K562 (cell line): ENCODE data around the gene MTF1. TPM values are rescaled to one million over a fixed set of nuclear protein-coding genes. Genes with fewer than 3 reads are reported as not detected.

Experiments used
- CBFA2T3 ChIP-seq: fragments of 450-650 bp; IDR thresholded peaks from 2 replicates; pipeline ENCODE4 v1.6.1; 2017
- CEBPB ChIP-seq: fragments of 450-650 bp; IDR thresholded peaks from 2 replicates; pipeline ENCODE4 v1.6.1; 2016; ENCODE audit warnings: missing genetic modification characterization, missing compliant biosample characterization
- JUND ChIP-seq, 2 experiments: IDR thresholded peaks; 2 replicates in 1 of 2; 3 replicates in 1 of 2; pipeline ENCODE4 v1.6.1; 2011; ENCODE audit warnings: borderline replicate concordance in 2 of 2, low read depth in 2 of 2, low read length in 2 of 2, improper control_type of control experiment in 1 of 2, missing biosample characterization in 1 of 2, missing genetic modification characterization in 1 of 2, missing genetic modification reagents in 1 of 2
- NCOA2 ChIP-seq, 2 experiments: fragments of 450-650 bp; IDR thresholded peaks; 2 replicates each; pipeline ENCODE4 v1.6.1; 2018; ENCODE audit warnings: mild to moderate bottlenecking in 2 of 2, moderate library complexity in 1 of 2; ENCODE audit not compliant: partially characterized antibody in 2 of 2
- PHB2 ChIP-seq: fragments of 450-650 bp; IDR thresholded peaks from 2 replicates; pipeline ENCODE4 v1.6.1; 2017; ENCODE audit warnings: low read depth
- PHF21A ChIP-seq: fragments of 450-650 bp; IDR thresholded peaks from 2 replicates; pipeline ENCODE4 v1.6.1; 2017; ENCODE audit warnings: low read depth, borderline replicate concordance
- SAP30 ChIP-seq: fragments of 200-600 bp; sonication (generic); IDR thresholded peaks from 2 replicates; pipeline ENCODE4 v1.6.1; 2012; ENCODE audit warnings: borderline replicate concordance, low read depth, mild to moderate bottlenecking, moderate library complexity, low read length, control low read depth, inconsistent platforms; ENCODE audit not compliant: insufficient read depth, poor library complexity, severe bottlenecking
- SMARCA4 ChIP-seq: fragments of 450-650 bp; IDR thresholded peaks from 2 replicates; pipeline ENCODE4 v1.6.1; 2016
- ZNF324 ChIP-seq: fragments of 250-450 bp; sonication (Bioruptor Pico); IDR thresholded peaks from 2 replicates; pipeline ENCODE4 v1.4.0; 2020; ENCODE audit warnings: mild to moderate bottlenecking
- ZNF436 ChIP-seq: fragments of 250-450, 450-650 bp; sonication (Bioruptor Pico); formaldehyde crosslinking; IDR thresholded peaks from 2 replicates; pipeline ENCODE4 v1.7.0; 2020; ENCODE audit warnings: mild to moderate bottlenecking
- polyA plus RNA-seq, 8 experiments: library from polyadenylated mRNA; depleted of rRNA in 4 of 8; stranded (reverse) in 5 of 8; unstranded in 3 of 8; fragments of >200 nt; fragmentation: Nextera tagmentation in 2 of 8; fragmentation: Illumina TruSeq in 1 of 8; extraction: Ambion mirVana in 2 of 8; extraction: Trizol in 1 of 8; gene quantifications; 2 replicates each; pipeline versions ENCODE4 v1.2.1 to v1.2.3, GENCODE V29; 2011 to 2014; ENCODE audit warnings: inconsistent platforms in 1 of 8, missing spikeins in 1 of 8
- total RNA-seq, 7 experiments: library from RNA; depleted of rRNA in 6 of 7; stranded (reverse); fragments of >200 nt in 6 of 7; fragmentation: Illumina TruSeq in 2 of 7; extraction: Trizol in 2 of 7; gene quantifications; 2 replicates each; pipeline versions ENCODE4 v1.2.1 to v1.2.3, GENCODE V29; 2011 to 2021; ENCODE audit warnings: low replicate concordance in 1 of 7
- TF ChIP-seq, protein P1 (sequence below): fragments of 250-450 bp; sonication (Bioruptor Pico); IDR thresholded peaks from 2 replicates; pipeline ENCODE4 v1.8.0; 2021; ENCODE audit warnings: moderate library complexity, mild to moderate bottlenecking, inconsistent platforms
- TF ChIP-seq, protein P2 (sequence below): fragments of 200-600 bp; sonication (generic); IDR thresholded peaks from one replicate; pipeline ENCODE4 v1.6.1; 2012; ENCODE audit warnings: mild to moderate bottlenecking, low read depth, low read length, inconsistent platforms
- TF ChIP-seq, protein P3 (sequence below): fragments of 450-650 bp; formaldehyde crosslinking; IDR thresholded peaks from 2 replicates; pipeline ENCODE4 v1.4.0; 2020; ENCODE audit warnings: mild to moderate bottlenecking
- TF ChIP-seq, protein P4 (sequence below): fragments of 250-450 bp; sonication (Bioruptor Pico); IDR thresholded peaks from 2 replicates; pipeline ENCODE4 v1.8.0; 2022; ENCODE audit warnings: moderate library complexity, mild to moderate bottlenecking, inconsistent platforms

The MTF1 gene
- total and polyA plus RNA-seq, 9 of the 15 experiments (the other 6 are each of a cell fraction or from before 2014, with no cell fraction given): 1.1 to 12.2 (median 4.3) TPM

DNA sequence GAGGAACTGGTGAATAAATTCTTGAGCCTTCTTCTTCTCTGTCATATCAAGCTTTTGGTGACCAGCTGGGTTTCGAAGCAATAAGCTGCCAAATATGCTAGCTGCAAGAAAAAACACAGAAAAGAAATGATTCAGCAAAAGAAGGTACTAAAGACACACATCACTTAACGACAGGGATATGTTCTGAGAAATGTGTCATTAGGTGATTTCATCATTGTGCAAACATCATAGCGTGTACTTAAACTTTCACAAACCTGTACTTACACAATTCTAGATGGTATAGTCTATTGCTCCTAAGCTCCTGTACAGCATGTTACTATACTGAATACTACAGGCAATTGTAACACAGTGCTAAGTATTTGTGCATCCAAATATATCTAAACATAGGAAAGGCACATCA lies 2.9 kb upstream of the MTF1 start (continued):
- TF ChIP-seq SAP30 (no peak), JUND (IDR thresholded peaks at IDR 0.05; ENCODE audit: borderline replicate concordance, low read depth, low read length) (peak; percentile 65; the same call in 1 of the 2 replicates), JUND (tag; IDR thresholded peaks at IDR 0.05; ENCODE audit: borderline replicate concordance, low read depth, low read length) (peak; percentile 66; the same call in 1 of the 3 replicates), CBFA2T3 (peak; percentile 18; the same call in 1 of the 2 replicates), CEBPB (tag) (peak; percentile 93), SMARCA4 (peak; percentile 58; the same call in 1 of the 2 replicates), NCOA2 (IDR thresholded peaks at IDR 0.05; ENCODE audit: partially characterized antibody in 2 of 2) (no peak), PHF21A (no peak), ZNF324 (CRISPR knock-in tag) (no peak), ZNF436 (CRISPR knock-in tag) (no peak), PHB2 (no peak)
- TF ChIP-seq, protein P1, sequence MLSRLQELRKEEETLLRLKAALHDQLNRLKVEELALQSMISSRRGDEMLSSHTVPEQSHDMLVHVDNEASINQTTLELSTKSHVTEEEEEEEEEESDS (CRISPR knock-in tag): no peak
- TF ChIP-seq, protein P2, sequence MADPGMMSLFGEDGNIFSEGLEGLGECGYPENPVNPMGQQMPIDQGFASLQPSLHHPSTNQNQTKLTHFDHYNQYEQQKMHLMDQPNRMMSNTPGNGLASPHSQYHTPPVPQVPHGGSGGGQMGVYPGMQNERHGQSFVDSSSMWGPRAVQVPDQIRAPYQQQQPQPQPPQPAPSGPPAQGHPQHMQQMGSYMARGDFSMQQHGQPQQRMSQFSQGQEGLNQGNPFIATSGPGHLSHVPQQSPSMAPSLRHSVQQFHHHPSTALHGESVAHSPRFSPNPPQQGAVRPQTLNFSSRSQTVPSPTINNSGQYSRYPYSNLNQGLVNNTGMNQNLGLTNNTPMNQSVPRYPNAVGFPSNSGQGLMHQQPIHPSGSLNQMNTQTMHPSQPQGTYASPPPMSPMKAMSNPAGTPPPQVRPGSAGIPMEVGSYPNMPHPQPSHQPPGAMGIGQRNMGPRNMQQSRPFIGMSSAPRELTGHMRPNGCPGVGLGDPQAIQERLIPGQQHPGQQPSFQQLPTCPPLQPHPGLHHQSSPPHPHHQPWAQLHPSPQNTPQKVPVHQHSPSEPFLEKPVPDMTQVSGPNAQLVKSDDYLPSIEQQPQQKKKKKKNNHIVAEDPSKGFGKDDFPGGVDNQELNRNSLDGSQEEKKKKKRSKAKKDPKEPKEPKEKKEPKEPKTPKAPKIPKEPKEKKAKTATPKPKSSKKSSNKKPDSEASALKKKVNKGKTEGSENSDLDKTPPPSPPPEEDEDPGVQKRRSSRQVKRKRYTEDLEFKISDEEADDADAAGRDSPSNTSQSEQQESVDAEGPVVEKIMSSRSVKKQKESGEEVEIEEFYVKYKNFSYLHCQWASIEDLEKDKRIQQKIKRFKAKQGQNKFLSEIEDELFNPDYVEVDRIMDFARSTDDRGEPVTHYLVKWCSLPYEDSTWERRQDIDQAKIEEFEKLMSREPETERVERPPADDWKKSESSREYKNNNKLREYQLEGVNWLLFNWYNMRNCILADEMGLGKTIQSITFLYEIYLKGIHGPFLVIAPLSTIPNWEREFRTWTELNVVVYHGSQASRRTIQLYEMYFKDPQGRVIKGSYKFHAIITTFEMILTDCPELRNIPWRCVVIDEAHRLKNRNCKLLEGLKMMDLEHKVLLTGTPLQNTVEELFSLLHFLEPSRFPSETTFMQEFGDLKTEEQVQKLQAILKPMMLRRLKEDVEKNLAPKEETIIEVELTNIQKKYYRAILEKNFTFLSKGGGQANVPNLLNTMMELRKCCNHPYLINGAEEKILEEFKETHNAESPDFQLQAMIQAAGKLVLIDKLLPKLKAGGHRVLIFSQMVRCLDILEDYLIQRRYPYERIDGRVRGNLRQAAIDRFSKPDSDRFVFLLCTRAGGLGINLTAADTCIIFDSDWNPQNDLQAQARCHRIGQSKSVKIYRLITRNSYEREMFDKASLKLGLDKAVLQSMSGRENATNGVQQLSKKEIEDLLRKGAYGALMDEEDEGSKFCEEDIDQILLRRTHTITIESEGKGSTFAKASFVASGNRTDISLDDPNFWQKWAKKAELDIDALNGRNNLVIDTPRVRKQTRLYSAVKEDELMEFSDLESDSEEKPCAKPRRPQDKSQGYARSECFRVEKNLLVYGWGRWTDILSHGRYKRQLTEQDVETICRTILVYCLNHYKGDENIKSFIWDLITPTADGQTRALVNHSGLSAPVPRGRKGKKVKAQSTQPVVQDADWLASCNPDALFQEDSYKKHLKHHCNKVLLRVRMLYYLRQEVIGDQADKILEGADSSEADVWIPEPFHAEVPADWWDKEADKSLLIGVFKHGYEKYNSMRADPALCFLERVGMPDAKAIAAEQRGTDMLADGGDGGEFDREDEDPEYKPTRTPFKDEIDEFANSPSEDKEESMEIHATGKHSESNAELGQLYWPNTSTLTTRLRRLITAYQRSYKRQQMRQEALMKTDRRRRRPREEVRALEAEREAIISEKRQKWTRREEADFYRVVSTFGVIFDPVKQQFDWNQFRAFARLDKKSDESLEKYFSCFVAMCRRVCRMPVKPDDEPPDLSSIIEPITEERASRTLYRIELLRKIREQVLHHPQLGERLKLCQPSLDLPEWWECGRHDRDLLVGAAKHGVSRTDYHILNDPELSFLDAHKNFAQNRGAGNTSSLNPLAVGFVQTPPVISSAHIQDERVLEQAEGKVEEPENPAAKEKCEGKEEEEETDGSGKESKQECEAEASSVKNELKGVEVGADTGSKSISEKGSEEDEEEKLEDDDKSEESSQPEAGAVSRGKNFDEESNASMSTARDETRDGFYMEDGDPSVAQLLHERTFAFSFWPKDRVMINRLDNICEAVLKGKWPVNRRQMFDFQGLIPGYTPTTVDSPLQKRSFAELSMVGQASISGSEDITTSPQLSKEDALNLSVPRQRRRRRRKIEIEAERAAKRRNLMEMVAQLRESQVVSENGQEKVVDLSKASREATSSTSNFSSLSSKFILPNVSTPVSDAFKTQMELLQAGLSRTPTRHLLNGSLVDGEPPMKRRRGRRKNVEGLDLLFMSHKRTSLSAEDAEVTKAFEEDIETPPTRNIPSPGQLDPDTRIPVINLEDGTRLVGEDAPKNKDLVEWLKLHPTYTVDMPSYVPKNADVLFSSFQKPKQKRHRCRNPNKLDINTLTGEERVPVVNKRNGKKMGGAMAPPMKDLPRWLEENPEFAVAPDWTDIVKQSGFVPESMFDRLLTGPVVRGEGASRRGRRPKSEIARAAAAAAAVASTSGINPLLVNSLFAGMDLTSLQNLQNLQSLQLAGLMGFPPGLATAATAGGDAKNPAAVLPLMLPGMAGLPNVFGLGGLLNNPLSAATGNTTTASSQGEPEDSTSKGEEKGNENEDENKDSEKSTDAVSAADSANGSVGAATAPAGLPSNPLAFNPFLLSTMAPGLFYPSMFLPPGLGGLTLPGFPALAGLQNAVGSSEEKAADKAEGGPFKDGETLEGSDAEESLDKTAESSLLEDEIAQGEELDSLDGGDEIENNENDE: no peak
- TF ChIP-seq, protein P3, sequence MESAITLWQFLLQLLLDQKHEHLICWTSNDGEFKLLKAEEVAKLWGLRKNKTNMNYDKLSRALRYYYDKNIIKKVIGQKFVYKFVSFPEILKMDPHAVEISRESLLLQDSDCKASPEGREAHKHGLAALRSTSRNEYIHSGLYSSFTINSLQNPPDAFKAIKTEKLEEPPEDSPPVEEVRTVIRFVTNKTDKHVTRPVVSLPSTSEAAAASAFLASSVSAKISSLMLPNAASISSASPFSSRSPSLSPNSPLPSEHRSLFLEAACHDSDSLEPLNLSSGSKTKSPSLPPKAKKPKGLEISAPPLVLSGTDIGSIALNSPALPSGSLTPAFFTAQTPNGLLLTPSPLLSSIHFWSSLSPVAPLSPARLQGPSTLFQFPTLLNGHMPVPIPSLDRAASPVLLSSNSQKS (CRISPR knock-in tag): no peak
- TF ChIP-seq, protein P4, sequence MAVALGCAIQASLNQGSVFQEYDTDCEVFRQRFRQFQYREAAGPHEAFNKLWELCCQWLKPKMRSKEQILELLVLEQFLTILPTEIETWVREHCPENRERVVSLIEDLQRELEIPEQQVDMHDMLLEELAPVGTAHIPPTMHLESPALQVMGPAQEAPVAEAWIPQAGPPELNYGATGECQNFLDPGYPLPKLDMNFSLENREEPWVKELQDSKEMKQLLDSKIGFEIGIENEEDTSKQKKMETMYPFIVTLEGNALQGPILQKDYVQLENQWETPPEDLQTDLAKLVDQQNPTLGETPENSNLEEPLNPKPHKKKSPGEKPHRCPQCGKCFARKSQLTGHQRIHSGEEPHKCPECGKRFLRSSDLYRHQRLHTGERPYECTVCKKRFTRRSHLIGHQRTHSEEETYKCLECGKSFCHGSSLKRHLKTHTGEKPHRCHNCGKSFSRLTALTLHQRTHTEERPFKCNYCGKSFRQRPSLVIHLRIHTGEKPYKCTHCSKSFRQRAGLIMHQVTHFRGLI (CRISPR knock-in tag): no peak
